HG02759 (cell line): ENCODE results near the gene RBM5.

ENCODE experiments used
- ATAC-seq: cut with Tn5 transposase; IDR thresholded peaks from one replicate; pipeline ENCODE4 v1.9.1; 2021; ENCODE audit warnings: mild to moderate bottlenecking, moderate library complexity; ENCODE audit not compliant: unreplicated experiment

The RBM5 gene

DNA sequence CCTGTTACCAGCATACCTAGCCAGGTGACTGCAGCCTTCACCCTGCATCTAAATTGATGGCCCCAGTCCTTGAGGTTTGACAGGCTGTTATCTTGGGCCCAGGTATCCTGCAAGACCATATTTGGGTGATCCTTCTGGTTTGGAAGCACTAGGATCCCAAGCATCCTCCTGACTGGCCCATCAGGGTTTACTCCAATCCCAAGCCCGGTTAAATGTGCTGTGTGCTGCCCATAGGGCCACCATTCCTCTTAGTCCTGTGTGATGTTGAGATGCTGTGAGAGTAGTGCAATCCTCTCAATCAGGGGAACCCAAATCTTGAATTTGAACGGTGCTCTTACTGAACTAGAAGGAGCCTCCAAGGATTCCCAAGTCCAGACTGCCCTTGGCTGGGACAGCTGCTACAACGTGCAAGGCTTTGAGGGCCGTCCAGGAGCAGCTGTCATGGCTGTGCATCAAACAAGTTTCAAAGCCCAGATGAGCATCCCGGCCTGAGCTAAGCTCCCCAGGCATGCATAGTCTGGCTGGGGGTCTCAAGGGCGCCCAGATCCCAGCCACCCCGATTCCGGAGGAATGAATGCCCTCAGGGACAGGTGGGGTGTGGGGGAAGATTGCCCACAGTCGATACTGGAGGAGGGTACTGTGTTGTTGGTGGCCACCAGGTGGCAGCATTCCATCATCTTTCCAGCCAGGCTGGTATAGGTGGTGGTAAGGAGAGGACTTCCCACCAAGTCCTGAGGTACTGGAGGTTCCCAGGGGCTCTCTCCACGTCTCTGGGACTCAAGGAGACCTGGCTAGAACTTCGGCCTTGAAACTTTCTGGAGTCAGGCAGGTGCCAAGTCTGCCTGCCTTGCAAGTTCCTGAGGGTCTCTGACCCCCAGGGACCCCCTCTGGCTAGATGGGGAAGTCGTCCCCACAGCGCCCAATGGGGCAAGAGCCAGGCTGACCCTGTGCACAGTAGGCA, 32.6 kb downstream of the RBM5 start:
- ATAC-seq, result peak; percentile 67

DNA sequence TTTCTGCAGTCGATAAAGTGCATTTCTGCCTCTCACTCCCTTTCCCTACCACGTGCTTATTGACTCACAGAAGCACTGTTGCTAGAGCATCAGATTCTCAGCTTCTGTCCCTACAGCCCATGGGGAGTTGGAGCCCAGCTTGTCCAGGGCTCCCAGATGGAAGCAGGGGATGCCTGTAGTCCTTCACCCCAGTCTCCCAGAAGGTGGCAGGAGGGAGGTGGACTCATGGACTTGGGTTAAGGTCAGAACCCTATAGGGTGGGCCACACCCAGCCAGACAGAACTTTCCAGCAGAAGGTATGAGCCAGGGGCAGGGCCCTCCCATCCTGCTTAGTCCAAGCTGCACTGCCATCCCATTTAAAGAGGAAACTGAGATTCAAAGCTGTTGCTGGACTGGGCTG, 33.4 kb downstream of the RBM5 start:
- ATAC-seq, result no peak

DNA sequence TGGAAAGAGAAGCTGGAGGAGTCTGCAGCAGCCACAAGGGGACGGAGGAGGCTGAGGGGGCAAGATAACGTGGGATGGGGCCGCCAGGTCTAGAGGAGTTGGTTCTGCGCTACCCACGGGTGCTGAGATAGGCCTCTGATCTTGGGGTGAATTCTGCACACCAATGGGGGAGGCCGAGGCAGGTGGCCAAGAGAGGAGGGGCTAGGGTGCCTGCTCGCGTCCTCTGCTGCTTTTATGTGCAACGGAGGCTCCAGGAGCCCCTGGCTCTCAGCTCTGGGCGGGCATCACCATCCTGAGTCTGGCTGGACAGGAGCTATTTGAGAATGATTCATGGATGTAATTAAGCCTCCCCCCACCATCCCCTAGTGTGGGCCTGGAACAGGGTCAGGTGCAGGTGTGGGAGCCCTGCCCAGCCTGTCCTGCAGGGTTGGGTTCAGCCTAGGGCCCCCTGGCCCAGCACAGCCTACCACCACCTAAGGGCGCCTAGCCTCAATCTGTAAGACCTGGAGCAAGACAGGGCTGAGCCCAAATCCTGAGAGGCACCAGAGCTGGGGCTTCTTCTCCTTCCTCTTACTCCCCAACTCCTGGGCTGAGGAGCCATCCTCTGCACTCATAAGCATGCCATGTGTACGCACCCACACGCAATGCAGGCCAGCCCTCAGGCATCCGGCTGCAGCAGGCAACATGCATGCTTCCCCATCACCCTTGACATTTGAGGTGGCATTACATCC, 34.1 kb downstream of the RBM5 start:
- no peak for ATAC-seq

- ATAC-seq, result no peak
Measured at GRCh38 chr3:50123394-50124051, 34.8 kb downstream of the RBM5 start.

- ATAC-seq, result no peak
Measured at GRCh38 chr3:50124052-50124799, 35.5 kb downstream of the RBM5 start.

DNA sequence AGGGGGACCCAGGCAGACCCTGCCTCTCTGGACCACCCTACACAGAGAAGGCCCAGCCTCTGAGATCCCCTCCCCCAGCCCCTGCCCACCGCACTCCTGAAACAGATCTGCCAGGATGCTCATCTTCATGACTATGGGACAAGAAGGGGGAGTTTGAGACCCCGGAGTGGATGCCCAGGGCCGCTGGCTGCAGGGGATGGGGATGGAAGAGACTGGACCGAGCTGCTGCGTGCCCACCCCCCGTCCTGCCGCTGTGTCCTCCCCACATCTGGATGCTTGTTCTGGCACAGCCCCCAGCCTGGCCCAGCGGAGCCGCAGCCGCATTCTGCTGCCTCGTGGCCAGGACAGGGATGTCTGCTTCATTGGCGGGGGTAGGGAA, 36.1 kb downstream of the RBM5 start:
- ATAC-seq, result no peak

DNA sequence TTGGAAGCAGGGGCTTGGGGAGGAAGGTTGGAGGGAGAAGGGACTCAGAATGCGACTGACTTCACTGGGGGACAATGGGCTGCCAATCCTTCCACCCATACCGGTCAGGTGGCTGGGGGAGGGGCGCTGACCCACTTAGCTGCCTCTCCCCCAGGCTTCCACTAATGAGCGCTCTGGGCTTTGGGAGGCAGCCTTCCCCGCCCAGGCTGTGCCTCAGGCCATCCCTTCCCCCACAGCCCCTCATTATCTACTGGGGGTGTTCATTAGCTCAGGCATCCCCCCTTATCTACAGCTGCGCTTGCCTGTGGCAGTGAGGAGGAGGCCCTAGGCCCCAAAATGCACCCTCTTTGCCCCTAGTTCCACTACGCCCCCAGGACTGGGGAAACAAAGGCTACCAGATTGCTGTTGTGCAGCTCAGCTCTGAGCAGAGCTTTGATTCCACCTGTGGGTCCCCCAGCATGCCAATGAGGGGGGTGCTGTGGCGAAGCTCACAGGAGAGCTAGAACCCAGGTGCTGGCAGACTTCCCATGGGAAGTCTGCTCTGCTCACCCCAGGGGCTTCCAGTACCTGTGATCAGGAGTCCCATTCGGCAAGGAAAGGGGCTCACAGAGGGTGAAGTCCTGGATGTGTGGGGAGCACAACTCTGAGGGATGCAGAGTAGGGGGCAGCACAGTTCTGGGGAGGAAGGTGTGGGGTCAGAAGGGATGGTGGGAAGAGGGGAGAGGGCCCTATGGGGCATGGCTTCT, 37.0 kb downstream of the RBM5 start:
- no peak for ATAC-seq

- no peak for ATAC-seq
Measured at GRCh38 chr3:50126287-50127211, 37.8 kb downstream of the RBM5 start.

GRCh38 chr3:50127251-50127691, 38.6 kb downstream of the RBM5 start:
- ATAC-seq, result no peak

DNA sequence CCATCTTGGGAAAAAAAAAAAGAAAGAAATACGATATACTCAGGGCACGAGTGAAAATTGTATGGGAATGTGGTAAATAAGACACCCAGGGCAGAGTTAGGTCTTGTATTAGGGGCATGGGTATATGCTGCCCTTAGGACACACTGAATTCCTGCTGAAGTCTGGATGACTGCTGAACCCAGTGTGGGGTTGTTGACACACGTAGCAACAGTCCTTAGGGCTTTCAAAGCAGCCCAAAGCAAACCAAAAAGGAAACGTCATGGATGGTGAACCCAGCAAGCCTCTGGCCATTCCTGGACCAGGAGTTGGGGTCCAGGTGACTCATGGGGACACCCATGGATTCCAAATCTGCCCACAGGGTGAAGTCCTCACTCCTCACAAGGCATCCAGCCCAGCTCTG, 39.3 kb downstream of the RBM5 start:
- ATAC-seq, result no peak

- no peak for ATAC-seq
Measured at GRCh38 chr3:50130436-50130835, 41.7 kb downstream of the RBM5 start.

- ATAC-seq, result no peak
Measured at GRCh38 chr3:50132421-50133282, 43.9 kb downstream of the RBM5 start.

DNA sequence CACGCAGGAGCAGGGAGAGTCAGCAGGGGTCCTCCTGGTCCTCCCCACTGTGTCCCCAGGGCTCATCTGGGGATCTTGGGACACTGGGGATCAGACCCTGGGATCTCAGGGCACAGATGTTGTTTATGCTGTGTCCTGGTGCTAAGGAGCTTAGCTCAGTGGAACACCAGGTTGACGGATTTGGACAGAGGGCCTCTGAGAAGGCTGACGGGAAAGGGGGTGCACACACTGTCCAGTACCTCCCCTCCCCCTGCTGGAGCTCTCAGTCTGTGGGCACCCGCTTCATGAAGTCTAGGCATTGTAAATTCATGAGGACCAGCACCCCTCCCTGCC, 44.5 kb downstream of the RBM5 start:
- ATAC-seq, result no peak

GRCh38 chr3:50134367-50134766, 45.6 kb downstream of the RBM5 start:
- no peak for ATAC-seq

DNA sequence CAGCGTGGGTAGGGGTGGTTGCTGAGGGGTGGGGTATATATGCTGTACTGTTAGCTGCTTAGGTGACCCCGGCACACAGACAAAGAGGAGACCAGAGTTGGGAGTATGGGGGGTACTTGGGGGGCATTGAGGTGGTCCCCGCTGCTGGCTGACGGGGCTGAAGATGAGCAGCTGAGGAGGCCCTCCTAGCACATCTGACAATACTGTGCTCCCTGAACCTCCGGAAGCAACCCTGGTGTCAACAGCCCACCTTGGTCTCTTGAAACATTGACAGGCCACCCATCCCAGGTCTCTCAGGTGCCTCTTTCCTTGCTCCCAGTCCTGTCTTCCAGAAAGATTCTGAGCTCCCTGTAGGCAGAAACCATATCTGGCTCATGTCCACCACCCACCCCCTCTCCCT, 47.2 kb downstream of the RBM5 start:
- no peak for ATAC-seq

- ATAC-seq, result no peak
Measured at GRCh38 chr3:50136714-50137405, 48.1 kb downstream of the RBM5 start.

DNA sequence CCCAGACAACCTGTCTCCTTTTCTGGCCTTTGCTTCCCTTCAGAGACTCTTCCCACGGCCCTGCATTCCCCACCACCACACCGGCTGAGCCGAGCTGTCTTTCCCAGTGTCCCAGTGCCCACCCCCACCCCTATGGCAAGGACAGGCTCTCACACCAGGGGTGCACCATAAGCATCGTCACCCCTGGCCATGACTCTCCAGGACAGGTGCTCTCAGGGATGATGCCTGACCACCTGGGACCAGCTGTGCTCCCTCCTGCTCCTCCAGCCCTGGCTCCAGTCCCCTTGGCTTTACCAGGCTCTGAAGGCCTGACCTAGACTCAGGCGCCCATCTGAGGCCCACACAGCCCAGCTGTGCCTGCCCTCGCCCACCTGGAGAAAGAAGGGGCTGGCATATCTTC, 48.8 kb downstream of the RBM5 start:
- no peak for ATAC-seq
